HG03097 (cell line): ENCODE measurements around the gene TNF.

Experiments used
- ATAC-seq: cut with Tn5 transposase; IDR thresholded peaks from one replicate; pipeline ENCODE4 v1.9.1; 2021; ENCODE audit not compliant: unreplicated experiment, low FRiP score

TNF gene

DNA sequence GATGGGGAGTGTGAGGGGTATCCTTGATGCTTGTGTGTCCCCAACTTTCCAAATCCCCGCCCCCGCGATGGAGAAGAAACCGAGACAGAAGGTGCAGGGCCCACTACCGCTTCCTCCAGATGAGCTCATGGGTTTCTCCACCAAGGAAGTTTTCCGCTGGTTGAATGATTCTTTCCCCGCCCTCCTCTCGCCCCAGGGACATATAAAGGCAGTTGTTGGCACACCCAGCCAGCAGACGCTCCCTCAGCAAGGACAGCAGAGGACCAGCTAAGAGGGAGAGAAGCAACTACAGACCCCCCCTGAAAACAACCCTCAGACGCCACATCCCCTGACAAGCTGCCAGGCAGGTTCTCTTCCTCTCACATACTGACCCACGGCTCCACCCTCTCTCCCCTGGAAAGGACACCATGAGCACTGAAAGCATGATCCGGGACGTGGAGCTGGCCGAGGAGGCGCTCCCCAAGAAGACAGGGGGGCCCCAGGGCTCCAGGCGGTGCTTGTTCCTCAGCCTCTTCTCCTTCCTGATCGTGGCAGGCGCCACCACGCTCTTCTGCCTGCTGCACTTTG lies at the start of gene TNF:
TSS of gene TNF (plus strand) at position 231 of the 567 bp plus-strand sequence. CDS start at position 408, 177 bp downstream.
- ATAC-seq, result no peak

DNA sequence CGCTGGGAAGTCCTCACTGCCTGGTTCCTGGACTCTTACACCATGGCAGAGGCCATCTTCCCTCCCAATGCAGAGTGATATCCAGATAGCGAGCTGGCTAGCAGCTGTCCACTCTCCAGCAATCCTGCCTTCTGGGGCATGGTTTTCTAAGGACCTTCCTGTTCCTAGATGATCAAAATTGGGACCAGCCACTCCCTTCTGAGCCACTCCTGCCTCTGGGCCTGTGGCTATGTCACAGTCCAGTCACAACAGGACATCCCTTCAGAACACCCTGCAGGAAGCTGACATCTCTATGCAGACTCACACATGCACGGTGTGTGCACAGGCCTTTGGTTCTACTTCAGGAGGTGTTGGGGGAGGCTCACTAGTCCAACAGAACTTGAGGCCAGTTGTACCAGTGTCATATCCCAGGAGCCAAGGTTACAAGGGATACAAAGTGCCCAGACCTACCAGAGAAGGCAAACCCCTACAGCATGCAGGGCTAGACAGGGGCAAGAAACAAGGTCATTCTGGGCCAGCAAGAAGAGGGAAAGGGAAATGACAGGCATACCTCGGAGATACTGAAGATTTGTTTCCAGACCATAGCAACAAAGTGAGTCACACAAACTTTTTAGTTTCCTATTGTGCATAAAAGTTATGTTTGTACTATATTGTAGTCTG lies 49.3 kb upstream of the TNF start:
- no peak for ATAC-seq

DNA sequence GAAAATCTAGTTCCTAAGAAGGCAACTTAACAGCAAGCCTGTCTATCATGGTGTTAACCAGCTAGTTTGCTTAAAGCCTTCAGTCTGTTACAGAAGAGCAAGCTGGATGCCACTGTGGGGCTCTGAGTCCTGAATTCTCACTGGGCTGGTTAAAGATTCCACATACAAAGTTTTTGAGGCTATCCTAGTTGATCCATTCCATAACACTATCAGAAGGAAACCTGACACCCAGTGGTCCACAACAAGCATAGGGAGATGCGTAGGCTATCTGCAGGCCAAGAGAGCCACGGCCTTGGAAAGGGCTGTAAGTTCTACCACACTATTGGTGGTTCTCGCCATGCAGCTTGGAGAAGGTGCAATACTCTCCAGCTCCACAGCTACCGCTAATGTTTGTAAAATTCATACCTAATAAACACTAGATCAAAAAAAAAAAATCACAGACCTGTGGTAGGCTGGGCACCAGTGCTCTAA lies 47.0 kb upstream of the TNF start:
- no peak for ATAC-seq

DNA sequence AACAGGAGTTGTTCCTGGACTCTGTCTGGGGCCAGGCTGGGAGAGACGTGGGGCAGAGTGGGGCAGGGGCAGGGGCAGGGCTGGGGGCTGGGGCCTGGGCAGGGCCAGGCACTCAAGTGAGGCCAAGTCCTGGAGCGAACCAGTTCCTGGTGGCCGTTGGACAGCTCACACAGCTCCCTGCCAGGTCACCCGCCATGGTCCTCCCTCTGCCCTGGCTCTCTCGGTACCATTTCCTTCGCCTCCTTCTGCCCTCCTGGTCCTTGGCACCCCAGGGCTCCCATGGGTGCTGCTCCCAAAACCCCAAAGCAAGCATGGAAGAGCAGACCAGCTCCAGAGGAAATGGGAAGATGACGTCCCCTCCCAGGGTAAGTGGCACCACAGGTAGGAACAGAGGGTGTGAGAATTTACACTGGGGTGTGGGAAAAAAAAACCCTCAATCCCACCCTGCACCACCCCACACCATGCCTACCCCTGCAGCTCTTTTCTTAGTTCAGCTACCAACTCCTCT lies 46.5 kb upstream of the TNF start, which contains the start of gene MCCD1:
TSS of gene MCCD1 (plus strand) at position 142 of the 508 bp plus-strand sequence. CDS start at position 195, 53 bp downstream.
- no peak for ATAC-seq

DNA sequence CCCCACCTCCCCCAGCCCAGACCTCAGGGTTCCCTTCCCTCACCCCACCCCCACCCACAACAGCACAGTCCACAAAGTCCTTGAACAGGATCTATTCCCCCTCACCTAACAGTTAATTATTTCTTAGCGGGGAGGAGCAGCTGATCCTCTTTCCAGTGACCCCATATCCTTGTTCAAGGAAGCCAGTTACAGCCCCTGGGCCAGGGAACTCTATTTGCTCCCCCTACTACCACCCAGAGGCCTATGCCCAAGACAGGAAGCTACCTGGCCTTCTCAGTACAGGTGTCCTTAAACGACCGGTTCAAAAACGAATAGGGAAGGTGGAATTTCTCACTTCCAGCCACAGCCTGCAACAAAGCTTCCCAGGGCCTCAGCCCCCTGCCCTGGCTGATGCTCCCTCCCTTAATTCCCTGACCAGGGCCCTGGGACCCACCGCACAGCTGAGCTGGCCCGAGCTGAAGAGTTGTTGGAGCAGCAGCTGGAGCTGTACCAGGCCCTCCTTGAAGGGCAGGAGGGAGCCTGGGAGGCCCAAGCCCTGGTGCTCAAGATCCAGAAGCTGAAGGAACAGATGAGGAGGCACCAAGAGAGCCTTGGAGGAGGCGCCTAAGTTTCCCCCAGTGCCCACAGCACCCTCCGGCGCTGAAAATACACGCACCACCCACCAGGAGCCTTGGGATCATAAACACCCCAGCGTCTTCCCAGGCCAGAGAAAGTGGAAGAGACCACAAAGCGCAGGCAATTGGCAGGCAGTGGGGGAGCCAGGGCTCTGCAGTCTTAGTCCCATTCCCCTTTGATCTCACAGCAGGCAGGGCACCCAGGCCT lies 45.8 kb upstream of the TNF start:
- no peak for ATAC-seq

DNA sequence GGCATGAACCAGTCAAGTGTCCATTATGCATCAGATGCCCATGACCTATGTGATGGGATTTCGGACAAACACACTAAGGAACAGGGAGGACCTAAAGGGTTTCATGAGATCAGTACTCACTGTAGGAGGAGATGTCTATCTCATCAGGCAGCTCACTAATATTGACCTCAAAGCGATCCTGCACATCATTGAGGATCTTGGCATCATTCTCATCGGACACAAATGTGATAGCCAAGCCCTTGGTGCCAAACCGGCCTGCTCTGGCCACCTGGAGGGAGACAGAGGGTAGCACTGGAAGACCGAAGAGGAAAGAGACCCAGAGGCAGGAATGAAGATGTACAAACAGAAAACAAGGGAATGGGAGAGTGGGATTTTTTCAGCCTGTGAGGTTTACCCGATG lies 44.7 kb upstream of the TNF start:
- no peak for ATAC-seq

DNA sequence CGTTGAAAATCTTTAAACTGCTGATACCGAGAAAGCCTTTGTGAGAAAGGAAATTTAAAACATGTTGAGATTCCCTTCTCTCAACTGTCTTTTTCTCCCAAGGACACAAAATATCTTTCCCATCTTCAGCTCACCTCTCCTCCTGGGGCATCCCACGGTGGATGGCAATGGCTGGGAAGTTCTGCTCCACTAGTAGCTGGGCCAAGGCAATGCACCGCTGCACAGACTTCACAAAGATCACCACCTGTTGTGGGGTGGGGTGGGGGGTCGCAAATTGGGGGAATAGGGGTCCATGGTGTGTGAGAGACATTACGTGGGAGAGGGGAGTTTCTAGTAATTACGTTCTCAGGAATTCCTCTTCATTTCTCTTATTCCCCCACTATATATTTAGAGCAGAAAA lies 44.2 kb upstream of the TNF start:
- ATAC-seq, result no peak

DNA sequence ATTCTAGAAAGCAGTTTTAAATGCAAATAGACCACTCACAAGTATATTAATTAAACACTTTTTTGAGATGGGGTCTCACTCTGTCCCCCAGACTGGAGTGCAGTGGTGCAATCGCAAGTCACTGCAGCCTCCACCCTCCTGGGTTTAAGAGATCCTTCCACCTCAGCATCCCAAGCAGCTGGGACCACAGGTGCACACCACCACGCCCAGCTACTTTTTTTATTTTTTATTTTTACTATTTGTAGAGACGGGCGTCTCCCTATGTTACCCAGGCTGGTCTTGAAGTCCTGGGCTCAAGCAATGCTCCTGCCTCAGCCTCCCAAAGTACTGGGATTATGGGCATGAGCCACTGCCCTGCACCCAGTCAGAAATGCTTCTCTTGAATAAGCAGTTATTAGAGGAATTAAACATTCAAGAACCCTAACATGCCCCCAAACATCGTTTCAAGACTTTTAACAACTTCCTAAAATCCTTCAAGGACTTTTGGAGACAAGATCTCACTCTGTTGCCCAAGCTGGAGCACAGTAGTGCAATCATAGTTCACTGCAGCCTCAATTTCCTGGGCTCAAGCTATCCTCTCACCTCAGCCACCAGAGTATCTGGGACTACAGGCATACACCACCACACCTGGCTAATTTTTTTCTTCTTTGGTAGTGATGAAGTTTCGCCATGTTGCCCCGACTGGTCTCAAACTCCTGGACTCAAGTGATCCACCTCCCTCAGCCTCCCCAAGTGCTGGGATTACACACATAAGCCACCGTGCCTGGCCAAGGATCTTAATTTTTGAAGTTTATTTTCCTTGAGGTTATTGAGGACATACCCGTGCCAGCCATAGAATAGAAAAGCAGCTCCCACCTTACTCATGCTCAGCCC lies 43.4 kb upstream of the TNF start:
- ATAC-seq, result no peak

DNA sequence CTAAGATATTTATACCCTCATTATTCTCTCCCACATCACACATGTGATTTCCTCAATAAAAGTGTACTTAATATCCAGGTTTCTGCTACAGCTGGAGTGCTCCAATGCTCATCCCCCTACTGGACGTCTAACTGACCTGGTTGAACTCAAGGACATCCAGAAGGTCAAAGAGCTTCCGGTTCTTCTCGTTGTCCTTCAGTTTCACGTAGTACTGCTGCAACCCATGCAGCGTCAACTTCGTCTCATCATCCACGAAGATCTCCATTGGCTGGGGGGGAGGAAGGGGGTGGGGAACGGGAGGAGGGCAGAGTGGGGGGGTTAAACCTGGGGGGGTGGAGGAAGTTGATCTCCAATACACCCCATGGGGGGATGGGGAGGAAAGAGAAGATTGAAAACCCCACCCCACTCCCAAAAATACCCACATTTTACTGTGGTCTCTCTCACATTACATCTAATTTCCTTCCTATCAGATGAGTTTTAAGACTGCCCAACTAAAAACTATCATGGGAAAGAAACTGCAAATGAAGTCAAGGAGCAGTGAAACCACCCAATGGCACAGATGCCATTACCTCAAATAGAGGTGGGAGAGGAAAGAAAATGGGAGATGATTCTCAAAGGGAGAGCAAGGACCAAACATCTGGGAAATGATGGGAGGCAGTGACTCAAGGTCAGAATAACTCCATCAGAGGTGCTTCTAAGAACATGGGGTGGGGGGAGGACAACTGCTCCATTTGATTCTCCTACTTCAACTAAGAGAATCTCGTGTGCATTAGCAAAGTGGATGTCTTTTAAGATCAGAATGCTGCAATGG lies 42.5 kb upstream of the TNF start:
- no peak for ATAC-seq

DNA sequence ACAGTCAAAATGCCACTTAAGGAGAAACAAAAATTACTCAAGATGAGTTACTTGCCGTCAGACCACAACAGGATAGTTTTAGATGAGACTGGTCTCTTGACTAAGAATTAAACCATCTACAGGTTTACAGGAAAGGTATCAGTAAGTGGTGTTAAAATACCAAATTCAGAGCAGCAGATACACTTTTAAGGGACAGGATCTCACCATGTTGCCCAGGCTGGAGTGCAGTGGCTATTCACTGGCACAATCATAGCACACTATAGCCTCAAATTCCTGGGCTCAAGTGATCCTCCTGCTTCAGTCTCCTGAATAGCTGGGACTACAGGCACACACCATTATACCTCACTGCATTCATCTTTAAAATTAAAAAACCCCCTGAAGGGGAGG lies 41.9 kb upstream of the TNF start:
- no peak for ATAC-seq

DNA sequence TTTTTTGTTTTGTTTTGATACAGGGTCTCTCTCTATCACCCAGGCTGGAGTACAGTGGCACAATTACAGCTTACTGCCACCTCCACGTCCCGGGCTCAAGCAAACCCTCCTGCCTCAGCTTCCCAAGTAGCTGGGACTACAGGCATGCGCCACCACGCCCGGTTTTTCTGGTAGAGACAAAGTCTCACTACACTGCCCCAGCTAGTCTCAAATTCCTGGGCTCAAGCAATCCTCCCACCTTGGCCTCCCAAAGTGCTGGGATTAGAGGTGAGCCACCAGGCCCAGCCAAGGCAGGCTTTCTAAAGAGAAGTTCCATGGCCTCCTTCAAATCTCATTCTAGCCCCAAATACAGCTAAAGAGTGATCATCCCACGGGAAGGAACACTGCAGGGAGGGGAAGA lies 41.4 kb upstream of the TNF start:
- no peak for ATAC-seq

DNA sequence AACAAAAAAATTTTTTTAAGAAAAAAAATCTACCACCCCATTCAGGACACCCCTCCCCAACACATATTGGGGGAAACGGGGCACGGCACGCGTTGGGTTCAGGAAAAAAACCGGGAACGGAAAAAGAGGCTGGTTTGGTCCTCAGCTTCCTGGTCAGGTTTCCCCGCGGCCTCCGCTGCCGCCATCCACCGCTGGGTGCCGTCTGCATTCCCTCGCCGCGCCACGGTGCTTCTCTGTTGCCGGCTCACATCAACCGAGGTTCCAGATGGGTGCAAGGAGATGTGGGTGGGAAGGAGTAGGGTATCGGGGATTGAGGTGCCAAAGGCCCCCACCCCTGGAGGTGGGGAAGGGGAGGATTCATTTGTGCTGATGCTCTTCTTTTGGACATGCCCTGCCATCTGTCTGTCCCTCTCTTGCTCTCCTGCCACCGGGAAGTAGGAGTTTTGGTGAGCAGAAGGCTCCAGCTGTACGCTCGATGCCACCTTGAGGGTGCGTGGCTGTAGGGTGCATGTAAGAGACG lies 40.8 kb upstream of the TNF start:
- no peak for ATAC-seq

DNA sequence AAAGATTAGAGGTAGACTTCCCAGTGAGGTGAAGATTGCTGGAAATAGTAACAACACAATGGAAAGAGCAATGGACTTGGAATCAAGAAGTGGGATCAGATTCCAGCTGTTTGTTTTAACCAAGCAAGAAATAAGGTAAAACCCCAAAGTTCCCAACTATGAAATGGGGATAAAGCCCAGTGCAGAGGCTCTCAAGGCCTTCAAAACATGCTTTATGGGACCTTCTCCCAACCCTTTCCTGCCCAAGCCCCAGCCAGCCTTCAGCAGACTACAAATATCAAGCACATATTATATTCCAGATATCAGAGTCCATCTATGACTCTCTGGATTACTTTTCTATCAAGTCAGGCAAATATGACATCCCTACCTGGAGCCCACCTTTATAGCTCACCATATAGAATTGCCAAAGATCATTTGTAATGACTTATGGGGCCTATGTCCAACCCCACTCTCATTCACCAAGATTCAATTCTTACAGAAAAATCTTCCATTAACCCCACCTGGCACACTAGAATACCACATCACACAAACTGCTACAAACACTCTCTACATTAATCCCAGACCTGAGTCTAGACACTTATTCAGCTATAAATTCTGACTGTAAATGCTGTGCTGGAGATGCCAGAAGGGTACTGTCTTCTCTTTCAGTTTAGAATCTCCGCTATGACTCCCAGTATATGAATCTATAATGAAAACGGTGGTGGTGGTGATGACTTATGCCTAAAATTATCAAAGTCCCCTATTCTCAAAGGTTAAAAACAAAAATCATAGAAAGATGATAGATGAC lies 39.6 kb upstream of the TNF start:
- ATAC-seq, result no peak

DNA sequence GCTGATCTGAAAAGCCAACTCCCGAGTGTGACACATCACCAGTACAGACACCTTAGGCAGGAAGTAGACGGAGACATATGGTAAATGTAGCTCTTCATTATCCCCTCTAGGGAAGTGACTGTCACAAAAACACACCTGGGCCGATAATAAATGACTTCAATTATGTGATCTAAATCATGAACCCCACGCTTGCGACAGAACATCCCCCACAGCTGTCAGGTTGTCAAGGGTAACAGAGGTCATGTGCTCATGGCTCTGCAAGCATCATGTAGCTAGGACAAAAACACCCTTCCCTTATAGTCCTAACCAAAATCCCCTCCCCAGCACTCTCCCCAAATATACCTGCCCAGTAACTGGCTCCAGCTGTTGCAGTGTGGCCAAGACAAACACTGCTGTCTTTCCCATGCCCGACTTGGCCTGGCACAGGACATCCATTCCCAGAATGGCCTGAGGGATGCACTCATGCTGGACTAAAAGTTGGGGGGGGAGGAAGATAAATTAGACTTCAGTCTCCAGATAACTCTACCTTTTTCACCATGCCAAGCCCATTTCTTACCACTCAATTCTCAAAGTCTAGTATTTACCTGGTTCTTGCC lies 36.5 kb upstream of the TNF start:
- ATAC-seq, result no peak

DNA sequence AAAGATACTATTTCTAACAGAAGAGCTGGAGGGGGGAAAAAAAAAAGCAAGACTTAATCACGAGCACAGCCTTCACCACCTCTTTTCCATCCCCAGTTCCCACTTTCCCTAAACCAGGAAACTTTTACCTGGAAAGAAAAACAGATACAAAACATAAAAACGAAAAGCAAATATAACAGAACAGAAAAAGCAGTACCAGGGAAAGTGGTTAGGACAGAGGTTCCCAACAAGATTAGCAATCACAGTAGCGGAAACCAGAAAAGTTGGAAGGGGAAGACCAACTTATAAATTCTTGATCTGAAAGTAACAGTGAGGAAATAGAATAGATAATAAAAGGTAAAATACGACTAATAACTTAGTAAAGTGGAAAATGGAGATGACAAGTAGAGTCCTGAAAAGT lies 34.7 kb upstream of the TNF start:
- no peak for ATAC-seq

DNA sequence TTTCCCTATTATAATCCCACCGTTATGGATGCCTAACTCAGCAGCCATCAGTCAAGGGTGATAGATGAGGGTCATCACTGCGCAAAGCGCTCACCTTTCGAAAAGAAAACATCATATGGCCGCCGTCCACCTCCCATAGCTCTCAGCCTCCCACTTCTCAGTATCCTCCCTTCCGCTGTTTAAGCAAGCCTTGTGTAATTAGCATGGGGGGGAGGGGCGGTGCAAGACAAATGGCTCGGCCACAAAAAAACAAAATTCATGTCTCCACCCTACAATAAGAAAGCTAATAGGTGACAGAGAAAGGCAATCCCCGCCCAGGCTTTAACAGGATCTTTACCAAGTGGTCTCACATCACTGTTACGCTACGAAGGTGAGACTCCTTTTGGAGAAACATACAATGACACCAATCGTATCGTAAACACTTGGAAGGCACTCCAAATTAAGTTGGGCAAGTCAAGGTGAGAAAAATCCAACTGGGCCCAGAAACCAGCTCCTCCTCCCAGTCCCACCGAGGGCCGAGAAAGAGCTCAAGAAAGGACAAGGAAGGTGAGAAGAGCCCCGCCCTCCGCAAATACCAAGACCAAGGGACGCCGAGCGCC lies 34.2 kb upstream of the TNF start:
- ATAC-seq, result no peak

DNA sequence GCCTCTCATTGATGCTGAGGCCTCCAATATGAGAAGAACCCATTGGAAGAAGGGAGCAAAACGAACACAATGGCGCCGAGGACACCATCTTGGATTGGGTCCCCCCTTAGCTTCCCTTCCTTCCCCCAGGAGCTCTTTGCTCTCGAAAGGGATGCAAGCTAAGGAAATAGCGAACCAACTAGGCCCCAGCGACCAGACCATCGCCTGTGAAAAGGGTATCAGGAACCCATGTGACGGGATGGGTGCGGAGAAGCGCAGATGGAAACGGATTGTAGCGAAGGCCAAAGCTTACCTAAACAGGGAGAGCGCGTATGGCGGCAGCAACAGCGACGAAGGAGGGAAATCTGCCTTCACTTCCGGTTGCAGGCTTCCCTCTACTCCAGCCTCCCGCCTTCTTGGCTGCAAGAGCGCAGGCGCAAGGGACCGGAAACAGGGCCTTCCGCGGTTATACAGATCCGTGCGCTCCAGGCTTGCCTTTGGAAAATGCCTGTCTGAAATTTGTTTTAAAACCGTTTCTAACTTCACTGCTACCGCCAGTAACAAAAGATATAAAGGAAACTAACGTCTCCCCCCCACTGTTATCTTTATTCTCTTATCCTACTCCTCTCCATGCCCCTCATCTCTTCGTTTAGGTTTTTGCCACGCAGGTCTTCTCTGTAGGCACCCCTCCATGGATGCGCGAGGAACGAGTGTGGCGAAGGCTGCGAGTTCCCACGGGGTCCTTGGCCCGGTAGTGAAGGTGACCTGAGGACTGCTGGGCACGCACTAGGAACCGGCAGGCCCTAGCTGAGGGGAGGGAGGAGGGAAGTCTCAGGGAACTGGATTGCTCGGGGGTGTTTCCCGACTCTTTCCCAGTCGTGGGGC lies 33.5 kb upstream of the TNF start, which contains the start of gene DDX39B:
TSS of gene DDX39B (minus strand) at position 346 of the 864 bp plus-strand sequence. CDS start 1,471 bp downstream, outside the sequence.
- ATAC-seq, result peak; percentile 58
